HepG2 (cell line): ENCODE data around the gene B3GNT5. TPM values are rescaled to one million over a fixed set of nuclear protein-coding genes. Genes with fewer than 3 reads are reported as not detected.

Experiments
- ATAC-seq: fragments of 200-7000 bp; cut with Tn5 transposase; 3 replicates; pipeline ENCODE4 v1.9.1; 2020; ENCODE audit warnings: mild to moderate bottlenecking, moderate library complexity
- BruUV-seq: library from RNA; stranded (reverse); fragments of 400-500 nt; replicated peaks from 2 replicates; lab custom pipeline; 2021; lab: Mats Ljungman, UMichigan
- CTCF ChIA-PET: fragments of 300-600 bp; formaldehyde crosslinking; extraction: SDS; loops from one replicate; lab custom pipeline; 2021; ENCODE audit warnings: low total read pairs, inconsistent platforms, low intra/inter-chr PET ratio; lab: Yijun Ruan, JAX
- POLR2A ChIA-PET: fragments of 350-600 bp; sonication (Branson Sonifier 250); formaldehyde crosslinking; loops from one replicate; lab custom pipeline; 2020; ENCODE audit warnings: antibody characterized with exemption, inconsistent platforms; lab: Yijun Ruan, JAX
- DNase-seq: peaks from one replicate; pipeline ENCODE4 v3.0.0-alpha.2; 2015; ENCODE audit warnings: low spot score
- FAIRE-seq: peaks from 3 replicates; lab custom pipeline; 2011; peaks lifted over from hg19 to GRCh38; lab: Jason Lieb, UNC
- H2AFZ ChIP-seq: one replicate; pipeline ENCODE4 v1.6.1; 2011; ENCODE audit warnings: low read length, inconsistent platforms
- H3K27ac ChIP-seq: fragments of 300-600 bp; 3 replicates; pipeline ENCODE4 v1.8.0; 2011; ENCODE audit warnings: mixed run types, mild to moderate bottlenecking, mixed read lengths, low read length, inconsistent platforms; ENCODE audit not compliant: insufficient read depth; ENCODE audit errors: extremely low read length
- H3K27me3 ChIP-seq, 2 experiments: fragments of 200-600 bp in 1 of 2; 2 replicates in 1 of 2; 3 replicates in 1 of 2; pipeline versions ENCODE4 v1.6.0 to v1.8.0; 2011; ENCODE audit warnings: low read length in 2 of 2, mild to moderate bottlenecking in 2 of 2, moderate library complexity in 2 of 2, inconsistent platforms in 1 of 2; ENCODE audit not compliant: insufficient read depth in 2 of 2, control insufficient read depth in 1 of 2
- H3K36me3 ChIP-seq, 2 experiments: fragments of 200-600 bp in 1 of 2; replicated peaks in 1 of 2; 2 replicates in 1 of 2; 3 replicates in 1 of 2; pipeline versions ENCODE4 v1.5.1 to v1.8.0; 2011; ENCODE audit warnings: low read length in 2 of 2, inconsistent platforms in 1 of 2; ENCODE audit not compliant: insufficient read depth in 2 of 2, control insufficient read depth in 1 of 2
- H3K4me1 ChIP-seq: 2 replicates; pipeline ENCODE4 v1.5.1; 2012; ENCODE audit warnings: low read length, inconsistent platforms; ENCODE audit not compliant: insufficient read depth
- H3K4me2 ChIP-seq: 2 replicates; pipeline ENCODE4 v1.6.0; 2011; ENCODE audit warnings: low read depth, low read length, inconsistent platforms
- H3K4me3 ChIP-seq, 3 experiments: fragments of 200-600 bp in 1 of 3; sonication (generic), shearing (Covaris generic) in 1 of 3; replicated peaks in 1 of 3; 2 replicates each; pipeline ENCODE4 v1.5.1; 2011 to 2016; ENCODE audit warnings: low read length in 3 of 3, inconsistent platforms in 2 of 3, low read depth in 2 of 3, mild to moderate bottlenecking in 2 of 3, control low read depth in 1 of 3, mixed read lengths in 1 of 3; ENCODE audit not compliant: insufficient read depth in 1 of 3
- H3K79me2 ChIP-seq: one replicate; pipeline ENCODE4 v1.6.1; 2011; ENCODE audit warnings: low read length, inconsistent platforms; ENCODE audit not compliant: insufficient read depth
- H3K9ac ChIP-seq: 2 replicates; pipeline ENCODE4 v1.6.0; 2011; ENCODE audit warnings: mild to moderate bottlenecking, low read depth, low read length, inconsistent platforms; ENCODE audit not compliant: insufficient read depth
- H3K9me3 ChIP-seq: 2 replicates; pipeline ENCODE4 v1.5.1; 2012; ENCODE audit warnings: mild to moderate bottlenecking, low read length
- H4K20me1 ChIP-seq: 2 replicates; pipeline ENCODE4 v1.6.0; 2011; ENCODE audit warnings: inconsistent platforms, mild to moderate bottlenecking, low read length, moderate library complexity; ENCODE audit not compliant: insufficient read depth
- ATRX ChIP-seq: sonication (generic); formaldehyde crosslinking; IDR thresholded peaks from 2 replicates; pipeline ENCODE4 v1.4.0; 2020; ENCODE audit warnings: missing genetic modification reagents, borderline replicate concordance
- BHLHE40 ChIP-seq: IDR thresholded peaks from 2 replicates; pipeline ENCODE4 v1.6.1; 2011; ENCODE audit warnings: low read length, improper control_type of control experiment
- GABPB1 ChIP-seq: IDR thresholded peaks from 2 replicates; pipeline ENCODE4 v1.6.1; 2016; ENCODE audit warnings: mild to moderate bottlenecking, missing genetic modification reagents, moderate library complexity, missing compliant biosample characterization
- HOXA9 ChIP-seq: sonication (generic); formaldehyde crosslinking; IDR thresholded peaks from 2 replicates; pipeline ENCODE4 v1.8.1; 2022; ENCODE audit warnings: missing genetic modification reagents, mild to moderate bottlenecking, moderate library complexity, borderline replicate concordance
- KAT8 ChIP-seq: IDR thresholded peaks from 2 replicates; pipeline ENCODE4 v1.6.1; 2016; ENCODE audit warnings: missing genetic modification reagents, missing compliant biosample characterization
- MATR3 ChIP-seq: sonication (generic); formaldehyde crosslinking; IDR thresholded peaks from 2 replicates; pipeline ENCODE4 v1.4.0; 2020; ENCODE audit warnings: missing genetic modification reagents
- NAIF1 ChIP-seq: sonication (generic); formaldehyde crosslinking; IDR thresholded peaks from 2 replicates; pipeline ENCODE4 v1.5.0; 2020; ENCODE audit warnings: mild to moderate bottlenecking, missing genetic modification reagents, borderline replicate concordance
- NFKBIZ ChIP-seq: IDR thresholded peaks from 2 replicates; pipeline ENCODE4 v1.6.1; 2018; ENCODE audit warnings: missing genetic modification reagents, missing compliant biosample characterization
- NFYC ChIP-seq: IDR thresholded peaks from 2 replicates; pipeline ENCODE4 v1.6.1; 2016; ENCODE audit warnings: missing genetic modification reagents, missing compliant biosample characterization
- POGZ ChIP-seq: sonication (generic); formaldehyde crosslinking; IDR thresholded peaks from 2 replicates; pipeline ENCODE4 v1.4.0; 2020; ENCODE audit warnings: mild to moderate bottlenecking, missing genetic modification reagents
- PRDM4 ChIP-seq: sonication (generic); formaldehyde crosslinking; IDR thresholded peaks from 2 replicates; pipeline ENCODE4 v1.9.0; 2021; ENCODE audit warnings: missing genetic modification reagents, borderline replicate concordance
- RNF2 ChIP-seq: fragments of 450-650 bp; conservative IDR thresholded peaks from 2 replicates; pipeline ENCODE4 v1.6.1; 2016; ENCODE audit warnings: low read depth
- SYNCRIP ChIP-seq: fragments of 200-400 bp; formaldehyde crosslinking; IDR thresholded peaks from 2 replicates; pipeline ENCODE4 v1.6.1; 2018; ENCODE audit warnings: mild to moderate bottlenecking, low read depth, low read length; ENCODE audit not compliant: insufficient read depth
- ZBTB44 ChIP-seq: sonication (generic); formaldehyde crosslinking; IDR thresholded peaks from 2 replicates; pipeline ENCODE4 v1.4.0; 2020; ENCODE audit warnings: missing genetic modification reagents
- ZFP1 ChIP-seq: IDR thresholded peaks from 2 replicates; pipeline ENCODE4 v1.6.1; 2016
- ZMYM4 ChIP-seq: sonication (generic); formaldehyde crosslinking; IDR thresholded peaks from 2 replicates; pipeline ENCODE4 v1.8.1; 2023; ENCODE audit warnings: mild to moderate bottlenecking, missing genetic modification reagents
- ZNF232 ChIP-seq: sonication (generic); formaldehyde crosslinking; IDR thresholded peaks from 2 replicates; pipeline ENCODE4 v1.4.0; 2020; ENCODE audit warnings: missing genetic modification reagents, borderline replicate concordance
- ZNF317 ChIP-seq: sonication (generic); formaldehyde crosslinking; IDR thresholded peaks from 2 replicates; pipeline ENCODE4 v1.5.0; 2020; ENCODE audit warnings: mild to moderate bottlenecking, missing genetic modification reagents
- ZNF616 ChIP-seq: sonication (generic); formaldehyde crosslinking; IDR thresholded peaks from 2 replicates; pipeline ENCODE4 v1.5.0; 2020; ENCODE audit warnings: low read depth, mild to moderate bottlenecking, missing genetic modification reagents
- WGBS: methylation state at CpG from one replicate; pipeline ENCODE4 v1.1.6; 2017; ENCODE audit warnings: low lambda C conversion rate; 5-methylcytosine and 5-hydroxymethylcytosine counted together
- in situ Hi-C: cut with HindIII; loops from 2 replicates; pipeline ENCODE4 v1.10.0; 2017; ENCODE audit warnings: low pct_unique_long_range_greater_than_20kb; ENCODE audit not compliant: extremely low pct_ligation_motif_present
- intact Hi-C: fragments of 100-400 bp; cut with micrococcal nuclease; formaldehyde crosslinking; loops from one replicate; pipeline ENCODE4 v1.10.0; 2022; ENCODE audit not compliant: unreplicated experiment
- polyA plus RNA-seq, 8 experiments: library from polyadenylated mRNA; depleted of rRNA in 3 of 8; stranded (reverse) in 7 of 8; unstranded in 1 of 8; fragments of >200 nt; fragmentation: Illumina TruSeq in 4 of 8; extraction: Trizol in 4 of 8; gene quantifications; 2 replicates each; pipeline versions ENCODE4 v1.2.1 to v1.2.3, GENCODE V29; 2011 to 2016; ENCODE audit warnings: low read depth in 4 of 8, missing spikeins in 1 of 8, mixed read lengths in 1 of 8; ENCODE audit not compliant: insufficient read depth in 1 of 8
- total RNA-seq, 5 experiments: library from RNA; depleted of rRNA; stranded (reverse); fragments of >200 nt; fragmentation: Illumina TruSeq; extraction: Trizol; gene quantifications; 2 replicates each; pipeline ENCODE4 v1.2.3, GENCODE V29; 2016; ENCODE audit warnings: low read depth in 1 of 5

Gene B3GNT5
- total and polyA plus RNA-seq, 2 of the 13 experiments (the other 11 are each of a cell fraction or from before 2014, with no cell fraction given) = not detected

- ChIA-PET CTCF (no interaction called here), POLR2A (no interaction called here)
- intact Hi-C loops = no loop called here
- no peaks in the 10 kb centered on the region for H3K4me1 ChIP-seq
- H3K27ac ChIP-seq = no peak overlapping the region
- H3K9ac ChIP-seq = no peak overlapping the region
- no peak overlapping the region for H3K4me2 ChIP-seq
- no peaks in the 10 kb centered on the region for H3K9me3 ChIP-seq
- no peaks in the 10 kb centered on the region for H3K36me3 ChIP-seq
- peaks cover 1 to 39% of the 10 kb centered on the region in 2 experiments; a peak in 3 of 5 replicates for H3K27me3 ChIP-seq
- H3K4me3 ChIP-seq = no peak overlapping the region
- TF ChIP-seq MATR3 (CRISPR knock-in tag) (no peak), BHLHE40 (no peak), PRDM4 (CRISPR knock-in tag) (no peak), NFYC (no peak), ZNF232 (CRISPR knock-in tag) (no peak), HOXA9 (CRISPR knock-in tag) (no peak), POGZ (CRISPR knock-in tag) (no peak), NAIF1 (CRISPR knock-in tag) (no peak), GABPB1 (CRISPR knock-in tag) (no peak), KAT8 (CRISPR knock-in tag) (no peak), RNF2 (no peak), SYNCRIP (no peak), ATRX (CRISPR knock-in tag) (no peak), NFKBIZ (CRISPR knock-in tag) (no peak), ZMYM4 (CRISPR knock-in tag) (no peak), ZNF616 (no peak), ZNF317 (CRISPR knock-in tag) (no peak), ZBTB44 (CRISPR knock-in tag) (no peak), ZFP1 (CRISPR knock-in tag) (no peak)
- TF ChIP-seq, all 625 proteins: peak for 0
- BruUV-seq = no TSS peak
- DNase-seq (no peak), ATAC-seq (no peak), FAIRE-seq (no peak)
- in situ Hi-C loops = no loop called here
- 38% methylated on average over 3 of the region's 3 CpGs for WGBS
- no peaks in the 10 kb centered on the region for H4K20me1 ChIP-seq
- H2AFZ ChIP-seq = no peak overlapping the region
- no peaks in the 10 kb centered on the region for H3K79me2 ChIP-seq
Observed at GRCh38 chr3:183284570-183284969, 31.5 kb downstream of the B3GNT5 start.
